DND-41 (cell line): ENCODE measurements around the gene HCAR3.

ENCODE experiments used
- EZH2 ChIP-seq: IDR thresholded peaks from 3 replicates; pipeline ENCODE4 v1.6.1; 2012; ENCODE audit warnings: borderline replicate concordance, low read depth, mild to moderate bottlenecking, moderate library complexity, low read length, inconsistent platforms; ENCODE audit not compliant: severe bottlenecking
- TF ChIP-seq, protein P1 (sequence below): IDR thresholded peaks from 2 replicates; pipeline ENCODE4 v1.5.1; 2012; ENCODE audit warnings: borderline replicate concordance, low read length, moderate library complexity, mild to moderate bottlenecking; ENCODE audit not compliant: poor library complexity, severe bottlenecking; ENCODE audit errors: extremely low read depth

DNA sequence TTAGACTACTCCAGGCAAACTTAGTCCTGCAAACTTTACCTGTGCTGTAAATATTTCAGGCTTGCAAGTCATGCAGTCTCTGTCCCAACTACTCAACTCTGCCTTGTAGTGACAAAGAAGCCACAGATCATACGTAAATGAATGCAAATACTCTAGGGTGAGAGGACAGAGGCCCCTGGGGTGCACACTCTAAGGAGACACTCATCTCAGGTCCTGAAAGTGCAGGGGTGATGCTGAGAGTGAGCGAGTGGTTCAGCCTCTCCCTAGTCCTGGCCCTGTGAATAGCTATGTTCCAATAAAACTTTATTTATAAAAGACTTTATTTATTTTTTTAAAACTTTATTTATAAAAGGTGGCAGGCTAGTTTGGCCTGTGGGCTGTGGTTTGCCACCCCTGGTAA lies 48.3 kb downstream of the HCAR3 start:
- TF ChIP-seq, protein P1, sequence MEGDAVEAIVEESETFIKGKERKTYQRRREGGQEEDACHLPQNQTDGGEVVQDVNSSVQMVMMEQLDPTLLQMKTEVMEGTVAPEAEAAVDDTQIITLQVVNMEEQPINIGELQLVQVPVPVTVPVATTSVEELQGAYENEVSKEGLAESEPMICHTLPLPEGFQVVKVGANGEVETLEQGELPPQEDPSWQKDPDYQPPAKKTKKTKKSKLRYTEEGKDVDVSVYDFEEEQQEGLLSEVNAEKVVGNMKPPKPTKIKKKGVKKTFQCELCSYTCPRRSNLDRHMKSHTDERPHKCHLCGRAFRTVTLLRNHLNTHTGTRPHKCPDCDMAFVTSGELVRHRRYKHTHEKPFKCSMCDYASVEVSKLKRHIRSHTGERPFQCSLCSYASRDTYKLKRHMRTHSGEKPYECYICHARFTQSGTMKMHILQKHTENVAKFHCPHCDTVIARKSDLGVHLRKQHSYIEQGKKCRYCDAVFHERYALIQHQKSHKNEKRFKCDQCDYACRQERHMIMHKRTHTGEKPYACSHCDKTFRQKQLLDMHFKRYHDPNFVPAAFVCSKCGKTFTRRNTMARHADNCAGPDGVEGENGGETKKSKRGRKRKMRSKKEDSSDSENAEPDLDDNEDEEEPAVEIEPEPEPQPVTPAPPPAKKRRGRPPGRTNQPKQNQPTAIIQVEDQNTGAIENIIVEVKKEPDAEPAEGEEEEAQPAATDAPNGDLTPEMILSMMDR = no peak
- TF ChIP-seq EZH2 = no peak
